Fibroblast of lung (primary cell): Measurements from ENCODE around the gene STMN1. TPM values are rescaled to one million over a fixed set of nuclear protein-coding genes. Genes with fewer than 3 reads are reported as not detected.

Source experiments
- DNase-seq, 2 donors: peaks; one replicate each; pipeline versions ENCODE4 v3.0.0 to v3.0.0-alpha.2; 2010; ENCODE audit warnings: low read depth in 2 of 2
- H2AFZ ChIP-seq: 2 replicates; pipeline ENCODE4 v1.5.1; 2012; ENCODE audit warnings: low read length, control low read depth, inconsistent platforms
- H3K27ac ChIP-seq: 2 replicates; pipeline ENCODE4 v1.5.1; 2011; ENCODE audit warnings: low read length, control low read depth; ENCODE audit not compliant: insufficient read depth
- H3K27me3 ChIP-seq: 2 replicates; pipeline ENCODE4 v1.5.1; 2011; ENCODE audit warnings: mild to moderate bottlenecking, low read length; ENCODE audit not compliant: control insufficient read depth, insufficient read depth
- H3K36me3 ChIP-seq: 2 replicates; pipeline ENCODE4 v1.5.1; 2011; ENCODE audit warnings: low read length; ENCODE audit not compliant: control insufficient read depth, insufficient read depth
- H3K4me1 ChIP-seq: 2 replicates; pipeline ENCODE4 v1.5.1; 2011; ENCODE audit warnings: low read length; ENCODE audit not compliant: control insufficient read depth, insufficient read depth; ENCODE audit errors: extremely low read depth
- H3K4me2 ChIP-seq: 2 replicates; pipeline ENCODE4 v1.5.1; 2011; ENCODE audit warnings: low read length, control low read depth; ENCODE audit not compliant: insufficient read depth; ENCODE audit errors: extremely low read depth
- H3K4me3 ChIP-seq, 4 experiments: fragments of 200-600 bp in 1 of 4; sonication (generic) in 1 of 4; replicated peaks in 1 of 4; 2 replicates each; pipeline ENCODE4 v1.5.1; 2011 to 2016; ENCODE audit warnings: low read length in 4 of 4, low read depth in 3 of 4, mild to moderate bottlenecking in 3 of 4, control low read depth in 2 of 4, inconsistent platforms in 1 of 4, mixed read lengths in 1 of 4; ENCODE audit not compliant: insufficient read depth in 1 of 4; ENCODE audit errors: control extremely low read depth in 1 of 4
- H3K79me2 ChIP-seq: 2 replicates; pipeline ENCODE4 v1.5.1; 2012; ENCODE audit warnings: mild to moderate bottlenecking, low read length, inconsistent platforms; ENCODE audit not compliant: control insufficient read depth, insufficient read depth
- H3K9ac ChIP-seq: 2 replicates; pipeline ENCODE4 v1.5.1; 2011; ENCODE audit warnings: mild to moderate bottlenecking, low read length, control low read depth; ENCODE audit not compliant: insufficient read depth
- H3K9me3 ChIP-seq: 2 replicates; pipeline ENCODE4 v1.5.1; 2012; ENCODE audit warnings: low read depth, low read length; ENCODE audit not compliant: control insufficient read depth, insufficient read depth
- H4K20me1 ChIP-seq: 2 replicates; pipeline ENCODE4 v1.5.1; 2011; ENCODE audit warnings: low read length; ENCODE audit not compliant: control insufficient read depth, insufficient read depth; ENCODE audit errors: extremely low read depth
- EZH2 ChIP-seq: IDR thresholded peaks from 2 replicates; pipeline ENCODE4 v1.5.1; 2012; ENCODE audit warnings: low read length, control low read depth, mild to moderate bottlenecking; ENCODE audit errors: missing control alignments
- polyA plus RNA-seq, 2 donors: library from polyadenylated mRNA; depleted of rRNA in 1 of 2; stranded (reverse) in 1 of 2; unstranded in 1 of 2; fragments of >200 nt; gene quantifications; 2 replicates each; pipeline ENCODE4 v1.2.1, GENCODE V29; 2011 to 2012; ENCODE audit warnings: missing spikeins in 1 of 2
- total RNA-seq: library from RNA; depleted of rRNA; stranded (reverse); fragments of >200 nt; gene quantifications from 2 replicates; pipeline ENCODE4 v1.2.1, GENCODE V29; 2014
- TF ChIP-seq, protein P1 (sequence below), 2 donors: IDR thresholded peaks in 1 of 2; conservative IDR thresholded peaks in 1 of 2; 1 replicate in 1 of 2; 2 replicates in 1 of 2; pipeline ENCODE4 v1.5.1; 2011 to 2012; ENCODE audit warnings: low read length in 2 of 2, control low read depth in 1 of 2, inconsistent platforms in 1 of 2, low read depth in 1 of 2, mild to moderate bottlenecking in 1 of 2

STMN1 gene
- total and polyA plus RNA-seq, 2 donors (not counting 1 experiment from before 2014, with no cell fraction given) = 90.7 to 94.7 TPM

DNA sequence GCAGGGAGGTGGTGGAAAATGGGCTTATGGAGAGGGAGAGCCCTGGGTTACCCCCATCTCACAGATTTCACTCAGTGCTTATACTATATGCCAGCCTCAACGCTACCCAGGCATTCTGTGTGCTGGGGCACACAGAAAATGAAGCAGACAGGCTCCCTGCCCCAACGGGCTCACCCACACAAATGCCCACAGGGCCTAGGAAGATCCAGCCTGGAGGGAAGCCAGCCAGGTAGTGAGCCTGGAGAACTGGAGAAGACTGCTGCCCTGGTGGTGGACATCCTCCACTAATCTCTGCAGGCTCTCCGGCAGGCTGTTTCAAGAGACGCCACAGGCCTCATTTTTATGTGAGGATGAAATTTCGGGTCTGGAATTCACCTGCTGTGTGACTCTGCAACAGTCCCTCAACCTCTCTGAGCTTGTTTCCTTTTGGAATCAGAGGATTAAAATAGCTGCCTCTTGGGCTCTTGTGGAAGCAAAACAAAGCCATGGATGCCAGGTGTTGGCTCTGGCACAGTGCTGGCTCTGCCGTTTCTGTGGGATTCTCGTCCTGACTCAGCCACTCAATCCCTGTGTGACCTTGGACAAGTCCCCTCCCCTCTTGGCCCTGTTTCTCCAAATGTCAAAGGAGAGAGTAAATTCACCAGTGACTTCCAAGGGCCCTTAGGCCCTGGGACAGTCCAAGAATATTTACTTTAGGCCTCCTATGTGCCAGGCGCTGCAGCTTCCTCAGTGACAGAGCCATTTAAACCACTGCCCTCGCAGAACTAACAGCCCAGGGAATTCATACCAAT is 34.3 kb downstream of the STMN1 start:
- Histone ChIP-seq H3K4me1 (peaks cover 23% of the 10 kb centered on the region), H2AFZ (no peak overlapping the region), H4K20me1 (no peaks in the 10 kb centered on the region), H3K9ac (no peak overlapping the region), H3K27ac (no peak overlapping the region), H3K79me2 (no peaks in the 10 kb centered on the region), H3K4me2 (no peak overlapping the region), H3K9me3 (no peaks in the 10 kb centered on the region), H3K27me3 (no peaks in the 10 kb centered on the region), H3K36me3 (peaks cover 6% of the 10 kb centered on the region), H3K4me3 (no peak overlapping the region)
- TF ChIP-seq, protein P1, sequence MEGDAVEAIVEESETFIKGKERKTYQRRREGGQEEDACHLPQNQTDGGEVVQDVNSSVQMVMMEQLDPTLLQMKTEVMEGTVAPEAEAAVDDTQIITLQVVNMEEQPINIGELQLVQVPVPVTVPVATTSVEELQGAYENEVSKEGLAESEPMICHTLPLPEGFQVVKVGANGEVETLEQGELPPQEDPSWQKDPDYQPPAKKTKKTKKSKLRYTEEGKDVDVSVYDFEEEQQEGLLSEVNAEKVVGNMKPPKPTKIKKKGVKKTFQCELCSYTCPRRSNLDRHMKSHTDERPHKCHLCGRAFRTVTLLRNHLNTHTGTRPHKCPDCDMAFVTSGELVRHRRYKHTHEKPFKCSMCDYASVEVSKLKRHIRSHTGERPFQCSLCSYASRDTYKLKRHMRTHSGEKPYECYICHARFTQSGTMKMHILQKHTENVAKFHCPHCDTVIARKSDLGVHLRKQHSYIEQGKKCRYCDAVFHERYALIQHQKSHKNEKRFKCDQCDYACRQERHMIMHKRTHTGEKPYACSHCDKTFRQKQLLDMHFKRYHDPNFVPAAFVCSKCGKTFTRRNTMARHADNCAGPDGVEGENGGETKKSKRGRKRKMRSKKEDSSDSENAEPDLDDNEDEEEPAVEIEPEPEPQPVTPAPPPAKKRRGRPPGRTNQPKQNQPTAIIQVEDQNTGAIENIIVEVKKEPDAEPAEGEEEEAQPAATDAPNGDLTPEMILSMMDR (conservative IDR thresholded peaks at IDR 0.05 in 1 of 2, IDR thresholded peaks at IDR 0.05 in 1 of 2; ENCODE audit: low read depth in 1 of 2, low read length in 2 of 2) = no peak
- no peak for TF ChIP-seq EZH2
- no peak for DNase-seq

DNA sequence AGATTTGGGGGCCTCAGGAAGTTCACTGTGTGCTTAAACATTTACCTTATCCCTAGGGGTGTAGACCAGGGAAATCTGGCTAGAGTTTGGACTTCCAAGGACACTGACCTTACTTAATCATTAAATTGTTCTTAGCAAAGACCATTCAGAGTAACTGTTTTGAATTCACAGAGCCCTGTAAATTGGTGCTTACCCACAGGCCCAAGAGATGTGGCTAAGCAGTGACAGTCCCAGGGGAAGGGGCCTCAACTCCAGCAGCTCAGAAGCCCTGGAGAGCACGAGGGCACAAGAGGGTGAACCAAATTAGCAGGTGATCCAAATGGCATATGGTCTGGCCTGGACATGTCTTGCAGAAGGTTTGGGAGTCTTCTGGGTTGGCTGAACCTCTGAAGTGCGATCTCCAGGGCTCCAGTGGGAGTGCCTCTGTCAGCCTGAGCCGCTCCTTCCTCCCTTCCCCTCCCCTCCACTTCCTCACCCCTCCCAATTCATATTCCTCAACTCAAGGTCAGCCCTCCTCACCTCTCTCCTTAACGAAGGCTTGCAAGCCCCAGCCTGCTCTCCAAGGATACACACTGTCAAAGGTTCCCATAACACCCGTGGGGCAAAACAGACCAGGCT is 35.0 kb downstream of the STMN1 start:
- no peak for DNase-seq
- no peak overlapping the region for H2AFZ ChIP-seq
- H3K27me3 ChIP-seq = no peaks in the 10 kb centered on the region
- H3K79me2 ChIP-seq = no peaks in the 10 kb centered on the region
- H3K27ac ChIP-seq = no peak overlapping the region
- no peaks in the 10 kb centered on the region for H3K9me3 ChIP-seq
- H3K9ac ChIP-seq = no peak overlapping the region
- H3K36me3 ChIP-seq = peaks cover 7% of the 10 kb centered on the region
- H3K4me2 ChIP-seq = no peak overlapping the region
- H4K20me1 ChIP-seq = no peaks in the 10 kb centered on the region
- peaks cover 23% of the 10 kb centered on the region for H3K4me1 ChIP-seq
- H3K4me3 ChIP-seq = no peak overlapping the region
- TF ChIP-seq EZH2 = no peak
- TF ChIP-seq, protein P1 (conservative IDR thresholded peaks at IDR 0.05 in 1 of 2, IDR thresholded peaks at IDR 0.05 in 1 of 2; ENCODE audit: low read depth in 1 of 2, low read length in 2 of 2) = no peak

GRCh38 chr1:25870614-25871013 is 35.6 kb downstream of the STMN1 start:
- no peak overlapping the region for H3K27ac ChIP-seq
- no peaks in the 10 kb centered on the region for H4K20me1 ChIP-seq
- TF ChIP-seq, protein P1 (conservative IDR thresholded peaks at IDR 0.05 in 1 of 2, IDR thresholded peaks at IDR 0.05 in 1 of 2; ENCODE audit: low read depth in 1 of 2, low read length in 2 of 2) = no peak
- TF ChIP-seq EZH2 = no peak
- DNase-seq = no peak
- no peak overlapping the region for H3K4me3 ChIP-seq
- peaks cover 7% of the 10 kb centered on the region for H3K36me3 ChIP-seq
- no peak overlapping the region for H2AFZ ChIP-seq
- H3K9me3 ChIP-seq = no peaks in the 10 kb centered on the region
- H3K9ac ChIP-seq = no peak overlapping the region
- peaks cover 20% of the 10 kb centered on the region for H3K4me1 ChIP-seq
- no peaks in the 10 kb centered on the region for H3K79me2 ChIP-seq
- H3K4me2 ChIP-seq = no peak overlapping the region
- no peaks in the 10 kb centered on the region for H3K27me3 ChIP-seq
